Activated CD8-positive, alpha-beta memory T cell treated with anti-CD3 and anti-CD28 coated beads, Interleukin-2, amount 10 ng/mL, durations not matched to agents 7 days and 5 days (primary cell): ENCODE measurements around the gene HHAT. TPM values are rescaled to one million over a fixed set of nuclear protein-coding genes. Genes with fewer than 3 reads are reported as not detected.

Experiments used
- ATAC-seq: fragments of 150-1000 bp; cut with Tn5 transposase; one replicate; pipeline ENCODE4 v1.10.0; 2021; ENCODE audit warnings: moderate library complexity
- CTCF ChIA-PET: fragments of 350-600 bp; sonication (Branson Sonifier 250); formaldehyde crosslinking; loops from one replicate; lab custom pipeline; 2021; ENCODE audit warnings: antibody characterized with exemption; lab: Charles Lee
- DNase-seq: peaks from one replicate; pipeline ENCODE4 v3.0.0-alpha.2; 2020
- H3K27ac Mint-ChIP-seq: one replicate; pipeline ENCODE4 v1.8.0; 2021; ENCODE audit warnings: mild to moderate bottlenecking, mixed read lengths
- H3K27me3 Mint-ChIP-seq: one replicate; pipeline ENCODE4 v1.8.0; 2021; ENCODE audit warnings: mixed read lengths
- H3K36me3 Mint-ChIP-seq: one replicate; pipeline ENCODE4 v1.8.0; 2021; ENCODE audit warnings: mild to moderate bottlenecking, mixed read lengths
- H3K4me1 Mint-ChIP-seq: one replicate; pipeline ENCODE4 v1.8.0; 2021; ENCODE audit warnings: mixed read lengths
- H3K4me3 Mint-ChIP-seq: one replicate; pipeline ENCODE4 v1.8.0; 2021; ENCODE audit warnings: mild to moderate bottlenecking, moderate library complexity, mixed read lengths
- H3K9me3 Mint-ChIP-seq: one replicate; pipeline ENCODE4 v1.8.0; 2022; ENCODE audit warnings: low read depth, mixed read lengths
- total RNA-seq, 2 experiments: library from RNA; stranded (reverse); gene quantifications; one replicate each; pipeline ENCODE4 v1.2.3, GENCODE V29; 2021

The HHAT gene
- total RNA-seq, 2 experiments from 2014 or later, result 0.23 to 0.64 TPM

DNA sequence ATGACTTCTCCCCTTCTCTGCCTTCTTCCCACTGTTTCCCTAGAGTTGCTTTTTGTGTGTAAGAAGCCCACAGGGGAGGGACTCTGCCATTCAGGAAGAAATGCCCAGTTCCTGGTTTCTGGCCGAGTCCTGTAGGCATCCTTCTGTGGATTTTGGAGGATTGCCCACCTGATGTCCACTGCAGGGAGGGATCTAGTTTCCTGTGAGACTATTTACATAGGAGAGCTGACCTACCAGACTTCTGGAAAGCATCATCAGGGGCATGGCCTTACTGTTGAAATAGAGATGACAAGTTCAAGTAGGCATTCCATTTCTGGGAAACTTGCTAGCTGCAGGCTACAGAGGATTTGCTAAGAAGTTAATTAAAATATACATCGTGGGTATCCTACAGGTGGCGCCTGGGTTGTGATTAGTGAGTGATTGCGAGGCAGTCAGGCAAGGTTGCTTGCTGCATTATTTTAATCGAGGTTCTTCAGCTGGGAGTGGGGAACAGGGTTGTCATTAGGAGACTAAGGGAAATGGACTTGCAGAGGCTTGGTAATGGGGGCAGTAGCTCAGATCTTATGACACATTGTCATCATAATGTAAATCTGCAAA is 148.7 kb downstream of the HHAT start:
- H3K4me3 Mint-ChIP-seq, result no peak overlapping the region
- no peaks in the 10 kb centered on the region for H3K27me3 Mint-ChIP-seq
- no peaks in the 10 kb centered on the region for H3K36me3 Mint-ChIP-seq
- H3K27ac Mint-ChIP-seq, result no peak overlapping the region
- ATAC-seq (no peak), DNase-seq (no peak)
- no peaks in the 10 kb centered on the region for H3K9me3 Mint-ChIP-seq
- CTCF ChIA-PET, result no interaction called here
- peaks cover 7% of the 10 kb centered on the region for H3K4me1 Mint-ChIP-seq

DNA sequence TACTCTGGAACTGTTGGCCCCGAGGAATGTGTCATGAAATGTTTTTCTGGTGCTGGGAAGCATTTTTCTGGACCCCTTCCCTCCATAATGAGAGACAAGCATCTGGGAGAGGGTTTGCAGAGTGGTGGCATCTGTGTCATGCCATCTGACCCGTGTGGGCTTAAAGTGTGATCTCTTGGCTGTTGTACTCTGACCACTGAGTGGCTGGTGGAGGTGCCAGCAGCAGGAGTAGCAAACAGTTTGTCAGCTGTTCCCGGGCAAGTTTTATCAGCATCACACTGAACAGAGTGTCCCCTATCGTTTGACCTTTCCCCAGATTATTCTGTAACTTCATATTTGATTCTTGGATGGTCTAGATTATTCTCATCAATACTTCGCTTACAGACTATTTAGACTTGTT is 150.1 kb downstream of the HHAT start:
- Mint-ChIP-seq H3K27ac (no peak overlapping the region), H3K27me3 (no peaks in the 10 kb centered on the region), H3K9me3 (no peaks in the 10 kb centered on the region), H3K36me3 (no peaks in the 10 kb centered on the region), H3K4me3 (no peak overlapping the region), H3K4me1 (peaks cover 4% of the 10 kb centered on the region)
- CTCF ChIA-PET, result no interaction called here
- ATAC-seq, result no peak
- DNase-seq, result no peak

DNA sequence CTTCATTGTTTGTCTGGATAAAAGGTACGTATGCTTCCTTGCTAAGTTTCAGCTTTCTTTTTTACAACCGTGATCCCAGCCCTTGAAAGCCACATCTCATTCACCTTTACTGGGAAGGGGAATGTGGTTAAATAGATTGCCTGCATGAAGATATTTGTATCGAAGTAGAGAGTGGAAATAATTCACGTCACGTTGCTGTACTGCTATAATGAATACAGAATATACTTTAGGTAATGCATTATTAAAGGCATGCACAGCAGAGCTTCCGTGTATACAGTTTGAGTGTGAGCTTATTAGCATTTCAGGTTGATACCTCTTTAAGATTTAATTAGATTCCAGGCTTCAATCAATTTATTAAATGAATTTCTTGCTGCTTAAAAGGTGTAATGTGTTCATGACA is 153.8 kb downstream of the HHAT start:
- ATAC-seq, result no peak
- Mint-ChIP-seq H3K4me3 (no peak overlapping the region), H3K27ac (no peak overlapping the region), H3K9me3 (no peaks in the 10 kb centered on the region), H3K4me1 (peaks cover 11% of the 10 kb centered on the region), H3K36me3 (no peaks in the 10 kb centered on the region), H3K27me3 (no peaks in the 10 kb centered on the region)
- no peak for DNase-seq
- CTCF ChIA-PET, result no interaction called here

DNA sequence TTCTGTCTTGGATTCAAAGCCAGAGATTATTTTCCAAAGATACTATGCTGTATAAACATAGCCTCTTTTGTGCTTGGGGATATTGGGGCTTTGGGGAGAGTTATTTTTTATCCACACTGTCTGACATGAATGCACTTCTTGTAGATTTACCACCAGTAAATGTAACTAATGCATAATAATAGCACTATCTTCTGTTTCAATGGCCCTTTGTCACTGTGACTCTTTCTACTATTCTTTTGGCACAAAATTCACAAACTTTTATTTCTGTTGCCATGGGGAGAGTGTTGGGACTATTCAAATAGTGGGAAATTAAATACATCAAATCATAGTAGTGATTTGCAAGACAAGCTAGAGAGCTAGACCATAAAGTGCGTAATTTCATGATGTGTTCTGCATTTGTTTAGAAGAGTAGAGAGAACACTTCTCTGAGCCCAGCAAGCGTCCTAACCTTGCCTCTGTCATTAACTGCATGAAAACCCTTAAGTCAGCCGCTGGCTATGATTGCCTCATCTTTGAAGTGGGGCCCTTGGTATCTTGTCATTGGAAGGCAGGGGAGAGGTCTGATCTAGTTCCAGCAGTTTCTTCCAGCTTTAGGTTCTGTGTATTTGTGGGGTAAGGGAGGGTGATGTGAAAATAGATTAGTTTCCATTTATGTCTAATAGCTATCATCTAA is 154.4 kb downstream of the HHAT start:
- CTCF ChIA-PET, result no interaction called here
- no peak for ATAC-seq
- no peak for DNase-seq
- Mint-ChIP-seq H3K4me3 (no peak overlapping the region), H3K4me1 (peaks cover 14% of the 10 kb centered on the region), H3K9me3 (no peaks in the 10 kb centered on the region), H3K36me3 (no peaks in the 10 kb centered on the region), H3K27me3 (no peaks in the 10 kb centered on the region), H3K27ac (no peak overlapping the region)

DNA sequence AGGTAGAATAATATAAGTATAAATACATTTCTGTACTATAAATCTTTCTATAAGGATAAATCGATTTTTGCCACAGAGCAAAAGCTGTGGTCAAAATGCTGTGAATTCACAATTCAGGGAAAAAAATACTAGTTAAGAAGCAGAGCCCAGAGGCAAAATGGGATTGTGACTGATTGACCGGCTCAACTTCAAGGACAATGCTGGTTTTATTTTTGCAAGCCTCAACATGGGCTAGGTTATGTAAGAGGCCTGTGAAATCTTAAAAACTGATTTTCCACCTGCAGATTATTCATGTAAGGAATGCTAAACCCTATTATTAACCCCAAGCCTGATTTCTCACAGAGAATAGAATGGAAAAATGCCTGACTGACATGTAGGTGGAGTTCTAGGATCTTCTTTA is 155.1 kb downstream of the HHAT start:
- Mint-ChIP-seq H3K36me3 (no peaks in the 10 kb centered on the region), H3K4me1 (peaks cover 16% of the 10 kb centered on the region), H3K4me3 (no peak overlapping the region), H3K9me3 (no peaks in the 10 kb centered on the region), H3K27me3 (no peaks in the 10 kb centered on the region), H3K27ac (no peak overlapping the region)
- ATAC-seq (no peak), DNase-seq (no peak)
- CTCF ChIA-PET, result interaction anchor here (1.0 kb wide), 1 partner anchor 34 kb away, joined by 3 read pairs; no protein-coding TSS in a partner anchor

DNA sequence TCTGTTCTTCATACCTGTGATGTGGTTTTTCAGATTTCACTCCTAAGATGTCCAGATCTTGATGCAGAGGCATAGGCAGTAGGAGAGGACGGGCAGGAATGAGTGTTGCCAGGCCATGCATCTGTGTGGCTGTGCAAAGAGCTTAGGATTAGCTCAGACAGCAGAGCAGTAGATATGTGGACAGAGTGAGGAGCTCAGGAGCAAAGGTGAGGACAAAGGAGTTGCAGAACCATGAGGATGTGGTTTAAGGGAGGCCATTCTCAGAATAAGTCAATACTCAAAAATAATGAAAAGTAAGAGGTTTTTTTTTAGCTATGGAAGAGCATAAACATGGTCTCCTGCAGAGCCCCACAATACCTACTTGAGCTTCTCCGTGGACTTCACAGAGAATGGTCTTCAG is 158.3 kb downstream of the HHAT start:
- Mint-ChIP-seq H3K27me3 (no peaks in the 10 kb centered on the region), H3K9me3 (no peaks in the 10 kb centered on the region), H3K4me1 (peaks cover 16% of the 10 kb centered on the region), H3K27ac (no peak overlapping the region), H3K4me3 (no peak overlapping the region), H3K36me3 (no peaks in the 10 kb centered on the region)
- peak; percentile 64 for ATAC-seq
- CTCF ChIA-PET, result interaction anchor here (1.4 kb wide), 1 partner anchor 647 kb away, joined by 4 read pairs; the partner anchor contains the start of gene KCNH1
- no peak for DNase-seq

DNA sequence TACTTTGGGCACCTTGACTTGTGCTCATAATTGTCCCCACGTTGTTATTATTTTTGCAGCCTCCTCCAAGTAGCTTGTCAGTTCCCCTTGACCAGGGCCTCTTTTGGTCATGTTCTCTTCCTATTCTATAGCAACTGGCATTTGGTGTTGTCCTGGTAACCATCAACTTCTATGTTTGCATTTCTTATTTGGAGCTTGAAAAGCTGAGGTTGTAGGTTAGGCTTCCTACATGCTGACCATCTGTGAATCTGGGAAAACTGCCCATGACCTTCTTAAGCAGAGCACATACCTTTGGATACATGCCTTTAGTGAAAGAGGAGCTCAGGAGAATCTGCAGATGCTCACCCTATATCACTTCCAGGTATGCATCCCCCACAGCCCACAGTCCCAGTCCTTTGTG is 160.8 kb downstream of the HHAT start:
- H3K36me3 Mint-ChIP-seq, result no peaks in the 10 kb centered on the region
- no peaks in the 10 kb centered on the region for H3K9me3 Mint-ChIP-seq

DNA sequence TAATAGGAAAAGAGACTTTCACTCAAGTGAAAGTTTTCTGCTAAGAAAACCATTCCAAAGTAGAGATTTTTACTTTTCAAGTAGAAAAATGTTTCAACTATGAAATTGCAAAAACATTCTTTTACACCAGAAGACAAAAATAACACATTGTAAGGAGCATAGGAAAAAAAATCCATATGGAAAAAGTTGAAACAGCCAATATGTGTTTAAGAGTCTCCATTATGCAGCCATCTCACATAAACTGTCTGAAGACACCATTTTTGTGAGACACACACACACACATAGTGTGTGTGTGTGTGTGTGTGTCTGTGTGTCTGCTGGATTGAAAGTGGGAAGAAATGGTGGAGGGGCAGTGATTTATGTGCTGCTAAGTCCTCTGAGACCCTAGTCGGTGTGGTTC is 162.1 kb downstream of the HHAT start:
- H3K4me1 Mint-ChIP-seq, result peaks cover 16% of the 10 kb centered on the region
- H3K36me3 Mint-ChIP-seq, result no peaks in the 10 kb centered on the region
- ATAC-seq (no peak), DNase-seq (no peak)
- no peak overlapping the region for H3K4me3 Mint-ChIP-seq
- CTCF ChIA-PET, result no interaction called here
- no peaks in the 10 kb centered on the region for H3K27me3 Mint-ChIP-seq
- H3K9me3 Mint-ChIP-seq, result no peaks in the 10 kb centered on the region
- H3K27ac Mint-ChIP-seq, result no peak overlapping the region

More for the DNA sequence above, 160.8 kb downstream of the HHAT start:
- H3K4me1 Mint-ChIP-seq, result peaks cover 16% of the 10 kb centered on the region
- DNase-seq (no peak), ATAC-seq (no peak)
- no peaks in the 10 kb centered on the region for H3K27me3 Mint-ChIP-seq
- CTCF ChIA-PET, result interaction anchor here (1.7 kb wide), 1 partner anchor 40 kb away, joined by 6 read pairs; no protein-coding TSS in a partner anchor
- H3K27ac Mint-ChIP-seq, result no peak overlapping the region
- no peak overlapping the region for H3K4me3 Mint-ChIP-seq

DNA sequence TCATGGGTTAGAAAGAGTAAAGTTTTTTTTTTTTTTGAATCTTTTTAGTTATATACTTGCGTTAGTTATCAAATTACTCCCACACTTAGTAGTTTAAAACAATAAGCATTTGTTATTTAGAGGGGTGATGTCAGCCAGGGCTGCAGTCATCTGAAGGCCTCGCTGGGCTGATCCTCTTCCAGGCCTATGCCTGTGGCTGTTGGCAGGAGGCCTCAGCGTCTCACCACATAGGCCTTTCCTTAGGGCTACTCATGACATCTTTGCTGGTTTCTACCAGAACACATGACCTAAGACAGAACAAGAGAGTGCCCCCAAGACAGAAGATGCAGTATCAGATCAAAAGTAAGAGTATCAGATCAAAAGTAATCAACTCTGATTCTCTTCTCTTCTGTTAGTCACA is 167.4 kb downstream of the HHAT start:
- Mint-ChIP-seq H3K27me3 (no peaks in the 10 kb centered on the region), H3K27ac (no peak overlapping the region), H3K4me3 (no peak overlapping the region), H3K36me3 (no peaks in the 10 kb centered on the region), H3K4me1 (no peaks in the 10 kb centered on the region), H3K9me3 (no peaks in the 10 kb centered on the region)
- DNase-seq, result no peak
- CTCF ChIA-PET, result no interaction called here
- no peak for ATAC-seq

DNA sequence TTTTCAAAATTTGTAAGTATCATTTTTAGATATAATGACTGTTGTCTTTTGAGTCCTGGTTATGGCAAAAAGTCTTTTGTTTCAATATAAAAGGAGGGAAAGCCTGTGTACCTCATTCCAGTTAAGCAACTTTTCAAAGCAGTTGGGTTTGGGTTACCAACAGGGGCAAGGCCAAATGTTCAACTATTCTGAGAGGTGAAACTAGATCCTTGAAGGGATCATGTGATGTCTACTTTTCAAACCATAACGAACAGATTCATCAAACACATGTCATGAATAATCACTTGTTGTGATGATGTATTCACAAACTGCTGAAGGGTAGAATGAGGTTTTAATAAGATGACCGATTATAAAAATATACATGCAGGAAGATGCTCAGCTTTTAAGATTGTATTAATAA is 171.3 kb downstream of the HHAT start:
- H3K27me3 Mint-ChIP-seq, result no peaks in the 10 kb centered on the region
- no peaks in the 10 kb centered on the region for H3K36me3 Mint-ChIP-seq
- CTCF ChIA-PET, result no interaction called here
- no peaks in the 10 kb centered on the region for H3K4me1 Mint-ChIP-seq
- no peak overlapping the region for H3K4me3 Mint-ChIP-seq
- no peak overlapping the region for H3K27ac Mint-ChIP-seq
- ATAC-seq (no peak), DNase-seq (no peak)
- no peaks in the 10 kb centered on the region for H3K9me3 Mint-ChIP-seq

DNA sequence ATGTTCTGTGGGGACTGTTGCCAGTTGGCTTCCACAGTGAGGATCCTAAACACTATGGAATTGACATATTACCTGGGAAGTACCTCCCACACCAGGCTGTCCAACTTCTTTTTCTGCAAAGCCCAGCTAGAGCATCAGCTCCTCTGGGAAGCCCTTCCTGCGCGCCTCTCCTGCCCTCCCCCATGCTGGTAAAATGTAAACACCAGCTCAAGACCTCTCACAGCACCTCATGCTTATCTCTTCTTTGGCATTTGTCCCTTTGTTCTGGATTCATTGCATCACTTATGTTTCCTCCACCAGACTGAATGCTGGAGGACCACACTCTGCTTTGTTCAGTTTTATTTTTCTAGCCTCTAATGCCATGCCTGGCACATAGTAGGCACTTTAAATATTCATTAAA is 172.1 kb downstream of the HHAT start:
- Mint-ChIP-seq H3K9me3 (no peaks in the 10 kb centered on the region), H3K27me3 (no peaks in the 10 kb centered on the region), H3K4me1 (no peaks in the 10 kb centered on the region), H3K36me3 (no peaks in the 10 kb centered on the region), H3K4me3 (no peak overlapping the region), H3K27ac (no peak overlapping the region)
- CTCF ChIA-PET, result no interaction called here
- ATAC-seq (no peak), DNase-seq (no peak)

DNA sequence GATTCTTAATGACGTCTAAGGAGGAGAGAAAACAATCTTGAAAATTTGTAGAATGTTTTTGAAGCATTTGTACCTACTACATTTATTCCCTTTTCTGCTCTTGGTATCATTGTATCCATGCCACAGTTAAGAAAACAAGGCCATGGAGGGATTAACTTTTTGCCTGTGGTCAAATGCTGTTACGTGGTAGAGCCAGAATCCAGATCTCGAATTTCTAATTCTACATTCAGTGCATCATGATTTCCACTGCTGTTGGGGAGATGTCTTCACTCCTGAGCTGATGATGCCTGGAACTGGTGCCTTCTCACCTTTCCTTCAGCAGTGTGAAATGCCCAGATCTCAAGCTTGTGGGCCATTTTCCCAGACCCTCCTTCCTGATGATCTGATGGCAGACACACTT is 175.6 kb downstream of the HHAT start:
- Mint-ChIP-seq H3K36me3 (no peaks in the 10 kb centered on the region), H3K4me1 (no peaks in the 10 kb centered on the region), H3K27me3 (no peaks in the 10 kb centered on the region), H3K4me3 (no peak overlapping the region), H3K27ac (no peak overlapping the region), H3K9me3 (no peaks in the 10 kb centered on the region)
- no peak for ATAC-seq
- DNase-seq, result no peak
- CTCF ChIA-PET, result no interaction called here

DNA sequence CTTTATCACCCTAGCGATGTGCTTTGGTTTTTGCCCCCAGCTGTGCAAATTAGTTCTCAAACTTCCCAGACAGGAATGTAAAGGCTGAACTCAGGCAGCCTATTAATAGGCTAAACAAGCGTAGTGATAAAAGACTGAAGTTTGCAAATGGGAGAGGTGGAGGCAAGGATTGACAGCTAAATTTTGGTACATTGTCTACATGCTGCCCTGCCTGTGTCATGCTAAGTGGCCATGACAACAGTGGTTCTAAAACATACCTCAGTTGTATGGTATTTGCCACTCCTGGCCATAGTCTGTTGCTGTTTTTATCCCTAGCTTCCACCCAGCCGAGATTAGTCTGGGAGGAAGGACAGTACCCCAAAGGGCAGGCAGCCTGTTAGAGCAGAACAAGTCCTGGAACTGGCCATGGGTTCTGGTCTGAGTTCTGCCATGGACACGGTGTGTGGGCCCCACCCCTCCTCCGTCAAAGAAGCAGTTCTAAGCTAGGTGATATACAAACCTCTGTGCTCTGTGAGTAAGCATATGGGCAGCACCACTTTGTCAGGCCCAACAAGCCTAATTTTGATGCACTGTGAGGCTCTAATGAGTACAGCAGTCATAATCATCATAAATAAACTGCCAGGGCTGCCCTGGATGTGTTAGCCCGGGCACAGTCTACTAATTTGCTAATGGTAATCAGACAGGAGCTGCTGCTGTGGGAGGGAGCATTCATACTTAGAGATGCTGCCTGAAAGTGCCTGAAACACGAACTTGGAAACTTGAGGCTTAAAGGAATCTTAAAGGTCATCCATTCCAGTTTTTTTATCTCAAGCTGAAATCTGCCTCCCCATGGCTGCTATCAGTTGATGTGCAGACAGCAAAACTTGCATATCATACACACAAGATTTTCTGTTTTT is 177.1 kb downstream of the HHAT start:
- no peaks in the 10 kb centered on the region for H3K36me3 Mint-ChIP-seq
- no peaks in the 10 kb centered on the region for H3K9me3 Mint-ChIP-seq
- no peaks in the 10 kb centered on the region for H3K4me1 Mint-ChIP-seq
- ATAC-seq (no peak), DNase-seq (no peak)
- H3K27ac Mint-ChIP-seq, result no peak overlapping the region
- H3K4me3 Mint-ChIP-seq, result no peak overlapping the region
- CTCF ChIA-PET, result no interaction called here
- H3K27me3 Mint-ChIP-seq, result no peaks in the 10 kb centered on the region

DNA sequence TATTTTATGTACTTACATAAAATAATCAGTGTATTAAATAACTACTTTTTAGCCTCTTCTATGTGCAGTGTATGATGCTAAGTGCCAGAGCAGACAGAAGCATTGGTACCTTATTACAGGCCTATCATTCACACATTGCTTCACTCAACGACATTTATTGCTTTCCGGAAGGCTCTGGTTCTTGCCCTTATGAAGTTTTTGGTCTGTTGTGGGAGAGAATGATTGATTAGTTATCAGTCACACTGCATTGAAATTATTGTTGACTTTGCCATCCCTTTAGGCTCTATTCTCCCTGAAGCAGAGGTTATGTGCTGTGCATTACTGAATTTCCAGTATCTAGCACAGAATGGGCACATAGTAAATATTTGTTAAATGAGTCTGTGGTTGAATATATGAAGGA is 178.0 kb downstream of the HHAT start:
- H3K27me3 Mint-ChIP-seq, result no peaks in the 10 kb centered on the region
- H3K36me3 Mint-ChIP-seq, result no peaks in the 10 kb centered on the region
- H3K9me3 Mint-ChIP-seq, result no peaks in the 10 kb centered on the region
- no peak overlapping the region for H3K27ac Mint-ChIP-seq
- DNase-seq (no peak), ATAC-seq (no peak)
- no peak overlapping the region for H3K4me3 Mint-ChIP-seq
- no peaks in the 10 kb centered on the region for H3K4me1 Mint-ChIP-seq
- CTCF ChIA-PET, result no interaction called here
